ENCODE data around the gene EXT2.
A peak's percentile ranks its signal among the peaks of the same experiment; 100 is the strongest.

EXT2 gene

DNA sequence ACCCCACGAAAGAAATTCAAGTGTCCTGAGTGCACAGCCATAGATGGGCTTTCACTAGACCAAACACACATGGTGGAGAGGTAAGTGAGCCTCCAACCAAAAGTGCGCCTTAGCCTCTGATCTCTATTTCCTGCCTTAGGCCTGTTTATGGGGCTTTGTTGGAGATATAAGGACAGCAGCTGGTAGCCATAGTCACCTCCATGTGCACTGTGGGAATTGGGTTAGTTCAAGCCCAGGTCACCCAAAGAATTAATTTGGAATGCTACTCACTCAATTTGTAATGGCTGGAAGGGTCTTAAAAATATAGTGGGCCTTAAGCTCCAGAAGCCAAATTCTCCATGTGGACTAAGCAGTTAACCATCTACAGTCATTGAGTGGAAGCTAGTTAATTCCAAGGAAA lies 140.8 kb downstream of the EXT2 start:
- no peaks in the 10 kb centered on the region for H3K9me3 Mint-ChIP-seq
- H3K36me3 Mint-ChIP-seq (ENCODE audit: low read depth): peaks cover 38% of the 10 kb centered on the region
- H3K4me1 Mint-ChIP-seq: peaks cover 43% of the 10 kb centered on the region
- H3K4me3 Mint-ChIP-seq: no peak overlapping the region
- peak overlapping the region; percentile 21 to 72 (median 32) for H3K27ac Mint-ChIP-seq
- peaks cover 3% of the 10 kb centered on the region for H3K27me3 Mint-ChIP-seq (ENCODE audit: low read depth)
- TF ChIP-seq, protein P1, sequence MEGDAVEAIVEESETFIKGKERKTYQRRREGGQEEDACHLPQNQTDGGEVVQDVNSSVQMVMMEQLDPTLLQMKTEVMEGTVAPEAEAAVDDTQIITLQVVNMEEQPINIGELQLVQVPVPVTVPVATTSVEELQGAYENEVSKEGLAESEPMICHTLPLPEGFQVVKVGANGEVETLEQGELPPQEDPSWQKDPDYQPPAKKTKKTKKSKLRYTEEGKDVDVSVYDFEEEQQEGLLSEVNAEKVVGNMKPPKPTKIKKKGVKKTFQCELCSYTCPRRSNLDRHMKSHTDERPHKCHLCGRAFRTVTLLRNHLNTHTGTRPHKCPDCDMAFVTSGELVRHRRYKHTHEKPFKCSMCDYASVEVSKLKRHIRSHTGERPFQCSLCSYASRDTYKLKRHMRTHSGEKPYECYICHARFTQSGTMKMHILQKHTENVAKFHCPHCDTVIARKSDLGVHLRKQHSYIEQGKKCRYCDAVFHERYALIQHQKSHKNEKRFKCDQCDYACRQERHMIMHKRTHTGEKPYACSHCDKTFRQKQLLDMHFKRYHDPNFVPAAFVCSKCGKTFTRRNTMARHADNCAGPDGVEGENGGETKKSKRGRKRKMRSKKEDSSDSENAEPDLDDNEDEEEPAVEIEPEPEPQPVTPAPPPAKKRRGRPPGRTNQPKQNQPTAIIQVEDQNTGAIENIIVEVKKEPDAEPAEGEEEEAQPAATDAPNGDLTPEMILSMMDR (IDR thresholded peaks at IDR 0.05; ENCODE audit: unreplicated experiment in 3 of 3): no peak

DNA sequence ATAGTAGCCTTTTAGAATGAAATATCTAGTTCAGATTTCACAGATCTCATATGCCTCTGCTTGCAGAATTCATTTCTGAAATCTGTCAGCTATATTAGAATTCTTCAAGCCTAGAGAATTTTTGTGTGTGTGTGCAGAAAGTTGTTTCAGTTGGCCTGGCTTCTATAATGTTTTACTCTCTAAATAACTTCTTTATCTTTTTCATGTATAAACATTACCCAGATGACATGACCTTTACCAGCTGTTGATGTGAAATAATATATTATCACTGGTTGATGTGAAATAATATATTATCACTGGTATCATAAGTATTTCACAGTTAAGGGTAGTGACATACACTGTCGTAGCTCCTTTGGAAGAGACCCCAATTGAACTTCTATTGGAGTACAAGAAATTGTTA lies 141.7 kb downstream of the EXT2 start:
- H3K27ac Mint-ChIP-seq: peak overlapping the region; percentile 21 to 72 (median 32)
- peaks cover 2% of the 10 kb centered on the region for H3K27me3 Mint-ChIP-seq (ENCODE audit: low read depth)
- H3K9me3 Mint-ChIP-seq: no peaks in the 10 kb centered on the region
- no peak overlapping the region for H3K4me3 Mint-ChIP-seq
- H3K36me3 Mint-ChIP-seq (ENCODE audit: low read depth): peaks cover 38% of the 10 kb centered on the region
- H3K4me1 Mint-ChIP-seq: peaks cover 51% of the 10 kb centered on the region
- TF ChIP-seq, protein P1 (IDR thresholded peaks at IDR 0.05; ENCODE audit: unreplicated experiment in 3 of 3): no peak

DNA sequence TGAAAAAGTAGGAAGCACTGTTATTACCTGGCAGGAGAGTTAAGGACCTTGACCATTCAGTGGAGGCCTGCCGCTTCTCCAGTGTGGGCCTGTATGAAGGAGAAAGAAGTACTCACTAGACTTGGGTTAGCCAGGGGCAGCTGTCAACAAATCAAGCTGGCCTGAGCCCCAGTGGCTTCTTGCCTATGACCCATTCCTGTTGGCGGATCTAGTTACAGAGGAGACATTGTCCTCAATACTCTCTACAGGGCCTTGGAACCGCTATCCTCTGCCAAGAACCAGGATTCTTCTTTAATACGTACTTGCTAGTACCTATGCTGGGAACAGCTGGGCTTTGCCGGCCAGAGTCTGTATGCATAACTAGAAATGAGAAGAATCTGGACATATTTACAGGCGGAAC lies 146.4 kb downstream of the EXT2 start:
- peaks cover 49% of the 10 kb centered on the region for H3K36me3 Mint-ChIP-seq (ENCODE audit: low read depth)
- H3K4me1 Mint-ChIP-seq: peaks cover 82% of the 10 kb centered on the region
- TF ChIP-seq, protein P1 (IDR thresholded peaks at IDR 0.05; ENCODE audit: unreplicated experiment in 3 of 3): no peak
- peak overlapping the region; percentile 87 to 92 (median 88) for H3K27ac Mint-ChIP-seq
- H3K27me3 Mint-ChIP-seq (ENCODE audit: low read depth): no peaks in the 10 kb centered on the region
- no peaks in the 10 kb centered on the region for H3K9me3 Mint-ChIP-seq
- H3K4me3 Mint-ChIP-seq: peak overlapping the region in 1 of 3 experiments; percentile 18

DNA sequence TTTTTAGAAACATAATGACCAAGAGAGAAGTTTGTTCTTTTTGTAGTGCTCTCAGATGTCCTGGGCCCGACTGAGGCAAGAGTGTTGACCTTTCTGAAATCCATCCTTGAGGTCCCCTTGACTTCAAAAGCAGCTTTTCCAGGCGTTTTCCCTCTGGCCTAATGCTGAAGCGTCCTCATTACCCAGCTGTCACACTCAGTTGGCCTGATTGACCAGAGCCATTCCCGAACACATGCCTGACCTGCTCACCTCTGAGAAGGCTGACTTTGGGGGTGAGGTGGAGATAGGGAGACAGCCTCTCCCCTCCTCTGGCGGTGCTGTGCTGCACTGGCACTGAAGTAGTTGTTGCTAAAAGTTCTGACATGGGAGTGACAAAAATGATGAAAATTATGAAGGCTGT lies 147.6 kb downstream of the EXT2 start:
- H3K9me3 Mint-ChIP-seq: no peaks in the 10 kb centered on the region
- H3K36me3 Mint-ChIP-seq (ENCODE audit: low read depth): peaks cover 44% of the 10 kb centered on the region
- TF ChIP-seq, protein P1 (IDR thresholded peaks at IDR 0.05; ENCODE audit: unreplicated experiment in 3 of 3): no peak
- H3K27ac Mint-ChIP-seq: peak overlapping the region; percentile 87 to 92 (median 88)
- H3K27me3 Mint-ChIP-seq (ENCODE audit: low read depth): no peaks in the 10 kb centered on the region
- peaks cover 83% of the 10 kb centered on the region for H3K4me1 Mint-ChIP-seq
- H3K4me3 Mint-ChIP-seq: peak overlapping the region in 1 of 3 experiments; percentile 37

DNA sequence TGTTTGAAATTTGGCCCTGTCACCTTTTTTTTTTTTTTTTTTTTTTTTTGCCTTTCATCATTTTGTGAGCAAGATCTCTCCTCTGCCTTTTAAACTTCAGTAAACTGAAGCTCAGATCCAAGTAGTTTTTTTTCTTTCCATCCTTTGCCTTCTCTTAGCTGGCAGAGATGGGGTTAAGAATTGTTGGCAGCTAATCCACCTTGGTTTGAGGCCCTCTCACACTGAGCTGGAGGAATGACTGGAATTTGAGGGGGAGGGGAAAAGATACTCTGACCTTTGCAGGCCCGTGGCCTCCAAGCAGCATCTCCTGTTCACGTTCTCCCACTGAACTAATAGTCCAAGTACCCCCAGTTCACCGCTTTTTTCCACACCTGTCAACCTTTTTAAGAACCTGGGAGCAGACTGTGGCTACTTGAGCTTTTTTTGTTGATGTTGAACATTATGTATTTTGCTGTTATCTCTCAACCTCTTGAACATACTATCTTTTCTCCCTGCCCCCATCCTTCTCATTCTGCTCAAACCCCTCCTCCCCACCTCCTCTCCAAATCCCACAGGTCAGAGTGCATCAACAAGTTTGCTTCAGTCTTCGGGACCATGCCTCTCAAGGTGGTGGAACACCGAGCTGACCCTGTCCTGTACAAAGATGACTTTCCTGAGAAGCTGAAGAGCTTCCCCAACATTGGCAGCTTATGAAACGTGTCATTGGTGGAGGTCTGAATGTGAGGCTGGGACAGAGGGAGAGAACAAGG lies 148.3 kb downstream of the EXT2 start:
- peaks cover 79% of the 10 kb centered on the region for H3K4me1 Mint-ChIP-seq
- H3K9me3 Mint-ChIP-seq: no peaks in the 10 kb centered on the region
- TF ChIP-seq, protein P1 (IDR thresholded peaks at IDR 0.05; ENCODE audit: unreplicated experiment in 3 of 3): no peak

More for the DNA sequence above, 148.3 kb downstream of the EXT2 start:
- Mint-ChIP-seq H3K27me3 (ENCODE audit: low read depth) (no peaks in the 10 kb centered on the region), H3K27ac (peak overlapping the region; percentile 87 to 92 (median 88)), H3K36me3 (ENCODE audit: low read depth) (peaks cover 42% of the 10 kb centered on the region), H3K4me3 (peak overlapping the region; percentile 7 to 49 (median 26))

Data from nephron (organoid).